GM23338 (cell line): ENCODE data around the gene LIMK2. TPM values are rescaled to one million over a fixed set of nuclear protein-coding genes. Genes with fewer than 3 reads are reported as not detected.

ENCODE experiments used
- ATAC-seq: fragments of 200-7000 bp; cut with Tn5 transposase; 3 replicates; pipeline ENCODE4 v1.9.1; 2020
- DNase-seq: peaks from one replicate; pipeline ENCODE4 v3.0.0-alpha.2; 2015; ENCODE audit warnings: low spot score
- H2AFZ ChIP-seq: fragments of 200-600 bp; sonication (generic); 2 replicates; pipeline ENCODE4 v1.8.0; 2016; ENCODE audit warnings: antibody characterized with exemption, mild to moderate bottlenecking, moderate library complexity
- H3F3A ChIP-seq: fragments of 200-600 bp; sonication (generic); replicated peaks from 2 replicates; pipeline ENCODE4 v1.8.0; 2017; ENCODE audit warnings: antibody characterized with exemption, mixed run types, low read depth
- H3K27ac ChIP-seq: fragments of 200-600 bp; sonication (generic); 2 replicates; pipeline ENCODE4 v1.6.1; 2016; ENCODE audit warnings: low read depth
- H3K27me3 ChIP-seq: fragments of 200-600 bp; sonication (generic); 2 replicates; pipeline ENCODE4 v1.8.0; 2016; ENCODE audit warnings: mild to moderate bottlenecking, mixed run types, moderate library complexity; ENCODE audit not compliant: insufficient read depth
- H3K36me3 ChIP-seq: fragments of 200-600 bp; sonication (generic); 2 replicates; pipeline ENCODE4 v1.8.0; 2016; ENCODE audit warnings: mild to moderate bottlenecking; ENCODE audit not compliant: insufficient read depth
- H3K4me1 ChIP-seq: fragments of 200-600 bp; sonication (generic); 2 replicates; pipeline ENCODE4 v1.8.0; 2016; ENCODE audit warnings: mild to moderate bottlenecking, moderate library complexity; ENCODE audit not compliant: insufficient read depth
- H3K4me2 ChIP-seq: fragments of 200-600 bp; sonication (generic); 2 replicates; pipeline ENCODE4 v1.7.1; 2017; ENCODE audit warnings: mixed run types
- H3K4me3 ChIP-seq: fragments of 200-600 bp; sonication (generic); 2 replicates; pipeline ENCODE4 v1.6.1; 2016; ENCODE audit warnings: mixed run types
- H3K79me2 ChIP-seq: fragments of 200-600 bp; sonication (generic); replicated peaks from 2 replicates; pipeline ENCODE4 v1.8.0; 2017; ENCODE audit warnings: mild to moderate bottlenecking; ENCODE audit not compliant: insufficient read depth
- H3K9me2 ChIP-seq: fragments of 200-600 bp; sonication (generic); 2 replicates; pipeline ENCODE4 v1.8.0; 2017; ENCODE audit not compliant: insufficient read depth
- H4K20me1 ChIP-seq: fragments of 200-600 bp; sonication (generic); replicated peaks from 2 replicates; pipeline ENCODE4 v1.8.0; 2017; ENCODE audit warnings: mild to moderate bottlenecking; ENCODE audit not compliant: insufficient read depth
- H3K27ac Mint-ChIP-seq: 2 replicates; pipeline ENCODE4 v1.8.0; 2020; ENCODE audit warnings: inconsistent platforms, mild to moderate bottlenecking, moderate library complexity, mixed read lengths
- H3K27me3 Mint-ChIP-seq: 3 replicates; pipeline ENCODE4 v1.8.0; 2022; ENCODE audit warnings: low read depth, mild to moderate bottlenecking, moderate library complexity, mixed read lengths, inconsistent platforms; ENCODE audit not compliant: insufficient read depth, poor library complexity
- H3K36me3 Mint-ChIP-seq: 3 replicates; pipeline ENCODE4 v1.8.0; 2021; ENCODE audit warnings: low read depth, mild to moderate bottlenecking, inconsistent platforms, moderate library complexity, mixed read lengths
- H3K4me1 Mint-ChIP-seq: 3 replicates; pipeline ENCODE4 v1.8.0; 2020; ENCODE audit warnings: mild to moderate bottlenecking, inconsistent platforms, mixed read lengths
- H3K4me3 Mint-ChIP-seq: 3 replicates; pipeline ENCODE4 v1.8.0; 2021; ENCODE audit warnings: moderate library complexity, mild to moderate bottlenecking, inconsistent platforms, mixed read lengths
- H3K9me3 Mint-ChIP-seq: 3 replicates; pipeline ENCODE4 v1.8.0; 2020; ENCODE audit warnings: moderate library complexity, mild to moderate bottlenecking, inconsistent platforms, mixed read lengths
- EZH2 ChIP-seq: fragments of 200-600 bp; sonication (generic); IDR thresholded peaks from one replicate; pipeline ENCODE4 v1.8.0; 2017; ENCODE audit warnings: antibody characterized with exemption, mild to moderate bottlenecking, low read depth; ENCODE audit not compliant: unreplicated experiment
- JUNB ChIP-seq: IDR thresholded peaks from one replicate; pipeline ENCODE4 v1.6.1; 2016; ENCODE audit warnings: antibody characterized with exemption; ENCODE audit not compliant: unreplicated experiment
- NANOG ChIP-seq: IDR thresholded peaks from 2 replicates; pipeline ENCODE4 v1.6.1; 2016; ENCODE audit warnings: antibody characterized with exemption, borderline replicate concordance
- REST ChIP-seq: IDR thresholded peaks from one replicate; pipeline ENCODE4 v1.6.1; 2018; ENCODE audit warnings: antibody characterized with exemption; ENCODE audit not compliant: unreplicated experiment
- ZNF114 ChIP-seq: fragments of 250-450 bp; sonication (Bioruptor Pico); IDR thresholded peaks from 2 replicates; pipeline ENCODE4 v1.5.0; 2020; ENCODE audit warnings: mild to moderate bottlenecking, moderate library complexity
- ZNF331 ChIP-seq: fragments of 250-450 bp; sonication (Bioruptor Pico); IDR thresholded peaks from 2 replicates; pipeline ENCODE4 v1.5.0; 2020; ENCODE audit warnings: low read depth, mild to moderate bottlenecking, moderate library complexity
- ZNF462 ChIP-seq: fragments of 250-450 bp; sonication (Bioruptor Pico); IDR thresholded peaks from 2 replicates; pipeline ENCODE4 v1.5.0; 2020; ENCODE audit warnings: mild to moderate bottlenecking, moderate library complexity
- polyA plus RNA-seq: library from polyadenylated mRNA; unstranded; fragments of >200 nt; fragmentation: Nextera tagmentation; extraction: Ambion mirVana; gene quantifications from 2 replicates; pipeline ENCODE4 v1.2.1, GENCODE V29; 2016
- total RNA-seq: library from RNA; depleted of rRNA; stranded (reverse); fragments of >200 nt; shearing (Covaris generic); gene quantifications from 2 replicates; pipeline ENCODE4 v1.2.3, GENCODE V29; 2014

LIMK2 gene
- total and polyA plus RNA-seq, 2 experiments from 2014 or later, result 12.5 to 39.8 TPM

- no peaks in the 10 kb centered on the region for H4K20me1 ChIP-seq
- no peak overlapping the region for H3K4me2 ChIP-seq
- H3K4me3 ChIP-seq, result no peak overlapping the region
- no peaks in the 10 kb centered on the region for H3K79me2 ChIP-seq
- 0 out of 2 replicates have a peak, but pooled peaks cover 2% of the 10 kb centered on the region for H3K4me1 ChIP-seq
- H3K36me3 Mint-ChIP-seq, result no peaks in the 10 kb centered on the region
- no peak for ATAC-seq
- H3K27ac ChIP-seq, result no peak overlapping the region
- H3K27me3 Mint-ChIP-seq, result peaks cover 14% of the 10 kb centered on the region
- no peak for DNase-seq
- H3K4me3 Mint-ChIP-seq, result no peak overlapping the region
- H3K27ac Mint-ChIP-seq, result no peak overlapping the region
- H2AFZ ChIP-seq, result no peak overlapping the region
- H3K27me3 ChIP-seq, result peaks cover 22% of the 10 kb centered on the region
- H3K9me2 ChIP-seq, result no peaks in the 10 kb centered on the region
- no peaks in the 10 kb centered on the region for H3K9me3 Mint-ChIP-seq
- H3F3A ChIP-seq, result peaks cover 5% of the 10 kb centered on the region; the same call in 1 of the 2 replicates
- no peaks in the 10 kb centered on the region for H3K36me3 ChIP-seq
- H3K4me1 Mint-ChIP-seq, result peaks cover 17% of the 10 kb centered on the region
- no peak for TF ChIP-seq NANOG
- no peak for TF ChIP-seq ZNF462 (CRISPR knock-in tag)
- TF ChIP-seq ZNF114 (CRISPR knock-in tag), result no peak
Observed at GRCh38 chr22:31286360-31287255, 74.5 kb downstream of the LIMK2 start.

GRCh38 chr22:31287818-31288495 lies 75.9 kb downstream of the LIMK2 start:
- H3F3A ChIP-seq, result peaks cover 8% of the 10 kb centered on the region; the same call in 1 of the 2 replicates
- no peaks in the 10 kb centered on the region for H3K79me2 ChIP-seq
- H2AFZ ChIP-seq, result no peak overlapping the region
- no peak overlapping the region for H3K27ac Mint-ChIP-seq
- no peak for TF ChIP-seq EZH2
- TF ChIP-seq JUNB, result no peak
- TF ChIP-seq REST, result no peak
- no peak for TF ChIP-seq ZNF331 (CRISPR knock-in tag)
- no peak overlapping the region for H3K4me2 ChIP-seq
- no peaks in the 10 kb centered on the region for H3K9me3 Mint-ChIP-seq
- H3K36me3 Mint-ChIP-seq, result no peaks in the 10 kb centered on the region
- H3K4me3 Mint-ChIP-seq, result no peak overlapping the region
- DNase-seq (no peak), ATAC-seq (no peak)
- 0 out of 2 replicates have a peak, but pooled peaks cover 8% of the 10 kb centered on the region for H3K4me1 ChIP-seq
- H3K4me1 Mint-ChIP-seq, result peaks cover 25% of the 10 kb centered on the region
- peaks cover 26% of the 10 kb centered on the region for H3K27me3 ChIP-seq
- H3K36me3 ChIP-seq, result no peaks in the 10 kb centered on the region
- H4K20me1 ChIP-seq, result no peaks in the 10 kb centered on the region
- H3K9me2 ChIP-seq, result no peaks in the 10 kb centered on the region
- no peak overlapping the region for H3K4me3 ChIP-seq
- H3K27ac ChIP-seq, result no peak overlapping the region
- peaks cover 21% of the 10 kb centered on the region for H3K27me3 Mint-ChIP-seq
